Measurements from ENCODE around the gene ZNF296. TPM values are rescaled to one million over a fixed set of nuclear protein-coding genes. Genes with fewer than 3 reads are reported as not detected.

Gene ZNF296
- total RNA-seq, 1 experiment from 2014 or later: 13.8 TPM

GRCh38 chr19:45050036-45050435, 26.2 kb downstream of the ZNF296 start:
- Mint-ChIP-seq H3K36me3 (peaks cover 43% of the 10 kb centered on the region), H3K4me1 (no peaks in the 10 kb centered on the region), H3K27me3 (ENCODE audit: low read depth) (no peaks in the 10 kb centered on the region), H3K4me3 (no peak overlapping the region), H3K27ac (peak overlapping the region; percentile 13; the same call in 1 of the 2 replicates), H3K9me3 (no peaks in the 10 kb centered on the region)
- ATAC-seq: no peak
- DNase-seq (ENCODE audit: low spot score): no peak
- TF ChIP-seq AFF4 (CRISPR knock-in tag; IDR thresholded peaks at IDR 0.05; ENCODE audit: borderline replicate concordance): no peak
- TF ChIP-seq USF2 (CRISPR knock-in tag; IDR thresholded peaks at IDR 0.05): no peak
- no peak for TF ChIP-seq ZMAT4 (CRISPR knock-in tag; IDR thresholded peaks at IDR 0.05)
- no peak for TF ChIP-seq NFATC4 (CRISPR knock-in tag; IDR thresholded peaks at IDR 0.05)
- no peak for TF ChIP-seq ZNF425 (CRISPR knock-in tag; conservative IDR thresholded peaks at IDR 0.05)
- no peak for TF ChIP-seq IRF1 (CRISPR knock-in tag; IDR thresholded peaks at IDR 0.05)
- TF ChIP-seq GRHL2 (CRISPR knock-in tag; IDR thresholded peaks at IDR 0.05; ENCODE audit: insufficient replicate concordance, severe bottlenecking): no peak
- TF ChIP-seq ZNF263 (CRISPR knock-in tag; IDR thresholded peaks at IDR 0.05; ENCODE audit: low read depth): no peak
- no peak for TF ChIP-seq ZSCAN18 (CRISPR knock-in tag; IDR thresholded peaks at IDR 0.05)
- TF ChIP-seq TEAD4 (CRISPR knock-in tag; IDR thresholded peaks at IDR 0.05): no peak
- TF ChIP-seq CBFB (CRISPR knock-in tag; IDR thresholded peaks at IDR 0.05; ENCODE audit: low read depth): no peak
- no peak for TF ChIP-seq ZNF121 (CRISPR knock-in tag; IDR thresholded peaks at IDR 0.05)
- TF ChIP-seq ZNF396 (CRISPR knock-in tag; IDR thresholded peaks at IDR 0.05; ENCODE audit: borderline replicate concordance): no peak
- TF ChIP-seq HMGA2 (CRISPR knock-in tag; IDR thresholded peaks at IDR 0.05): no peak
- TF ChIP-seq GTF2I (CRISPR knock-in tag; conservative IDR thresholded peaks at IDR 0.05): no peak
- no peak for TF ChIP-seq NR3C1 (CRISPR knock-in tag; conservative IDR thresholded peaks at IDR 0.05; ENCODE audit: low read depth)
- CTCF ChIA-PET: interaction anchor here (1.6 to 1.7 kb wide), 2 partner anchors 9 to 61 kb away, joined by 5 to 9 read pairs; no protein-coding TSS in a partner anchor
- POLR2A ChIA-PET: no interaction called here
